Activated CD4-positive, alpha-beta T cell treated with anti-CD3 and anti-CD28 coated beads, Interleukin-2, amount 50 U/mL, for 48 hours (primary cell): Measurements from ENCODE around the gene COPS3.

Source experiments
- DNase-seq, 2 experiments: peaks; one replicate each; pipeline ENCODE4 v3.0.0-alpha.2; 2020

Gene COPS3

GRCh38 chr17:17214646-17215436, 66.2 kb downstream of the COPS3 start:
- no peak for DNase-seq

- DNase-seq = no peak
These were observed 67.3 kb downstream of the COPS3 start for GRCh38 chr17:17213775-17214174.

GRCh38 chr17:17207998-17208397, 73.0 kb downstream of the COPS3 start:
- DNase-seq = no peak

GRCh38 chr17:17206913-17207335, 74.1 kb downstream of the COPS3 start:
- no peak for DNase-seq

- DNase-seq = peak; percentile 93 to 94
These were observed 74.7 kb downstream of the COPS3 start, which contains the start of gene PLD6 for GRCh38 chr17:17206124-17206912. Gene PLD6, minus strand, starts transcription at chr17:17206333. Its CDS starts 47 bp downstream, at chr17:17206286.

GRCh38 chr17:17205368-17206123, 75.5 kb downstream of the COPS3 start:
- DNase-seq = peak; percentile 72 to 77

- DNase-seq = no peak
These were observed 76.3 kb downstream of the COPS3 start for GRCh38 chr17:17204635-17205231.

GRCh38 chr17:17204041-17204591, 76.9 kb downstream of the COPS3 start:
- DNase-seq = no peak

- DNase-seq = no peak
These were observed 77.8 kb downstream of the COPS3 start for GRCh38 chr17:17203173-17203730.

- DNase-seq = no peak
These were observed 79.1 kb downstream of the COPS3 start for GRCh38 chr17:17201907-17202306.

GRCh38 chr17:17201271-17201670, 79.8 kb downstream of the COPS3 start:
- no peak for DNase-seq

- no peak for DNase-seq
These were observed 80.2 kb downstream of the COPS3 start for GRCh38 chr17:17200831-17201230.

GRCh38 chr17:17200311-17200710, 80.7 kb downstream of the COPS3 start:
- no peak for DNase-seq

GRCh38 chr17:17198281-17198680, 82.8 kb downstream of the COPS3 start:
- DNase-seq = no peak

GRCh38 chr17:17196776-17197175, 84.3 kb downstream of the COPS3 start:
- no peak for DNase-seq
